ENCODE data around the gene CDC14A. TPM values are rescaled to one million over a fixed set of nuclear protein-coding genes. Genes with fewer than 3 reads are reported as not detected.

CDC14A gene
- total RNA-seq, 1 donor from 2014 or later, result 6.3 TPM

DNA sequence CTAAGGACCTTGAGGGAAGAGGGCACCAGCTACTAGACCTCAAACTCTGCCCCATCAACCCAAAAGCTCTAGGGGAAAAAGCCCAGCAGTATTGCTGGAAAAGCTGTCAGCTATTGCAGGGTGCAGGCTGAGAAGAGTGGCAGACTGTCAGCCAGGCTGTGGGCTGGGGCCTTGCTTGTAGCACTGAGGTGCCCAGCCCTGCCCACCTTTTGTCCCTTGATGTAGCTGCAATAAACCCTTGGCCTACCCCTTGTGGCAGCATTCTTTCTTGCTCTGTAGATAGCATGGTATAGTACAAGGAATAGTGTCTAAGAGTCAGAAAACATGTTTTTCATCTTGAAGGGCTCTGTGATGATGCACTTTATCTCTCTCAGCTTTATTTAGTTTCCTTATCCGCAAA lies 39.4 kb downstream of the CDC14A start:
- peaks cover 11% of the 10 kb centered on the region for H3K36me3 Mint-ChIP-seq (ENCODE audit: low read depth, unreplicated experiment)

GRCh38 chr1:100392756-100393155 lies 40.5 kb downstream of the CDC14A start:
- no peak for FAIRE-seq

More for the DNA sequence above, 39.4 kb downstream of the CDC14A start:
- no peak for DNase-seq (ENCODE audit: low read depth)
- Histone ChIP-seq H3K4me1 (ENCODE audit: insufficient read depth, low read length) (peaks cover 8% of the 10 kb centered on the region), H3K9me3 (ENCODE audit: insufficient read depth, low read depth, low read length) (no peaks in the 10 kb centered on the region), H3K27ac (ENCODE audit: low read depth, low read length) (no peak overlapping the region), H3K79me2 (ENCODE audit: insufficient read depth, low read length) (no peaks in the 10 kb centered on the region), H3K4me3 (ENCODE audit: insufficient read depth, low read depth, low read length) (no peak overlapping the region), H3K36me3 (ENCODE audit: insufficient read depth, low read length) (no peaks in the 10 kb centered on the region), H3K4me2 (ENCODE audit: low read length) (no peak overlapping the region), H2AFZ (ENCODE audit: low read depth, low read length) (no peak overlapping the region), H3K9ac (ENCODE audit: low read length) (no peak overlapping the region), H3K27me3 (ENCODE audit: insufficient read depth, low read length) (no peaks in the 10 kb centered on the region), H4K20me1 (ENCODE audit: insufficient read depth, low read length) (no peaks in the 10 kb centered on the region)
- H3K4me1 Mint-ChIP-seq (ENCODE audit: low read depth, unreplicated experiment), result peaks cover 11% of the 10 kb centered on the region
- no peak for TF ChIP-seq CTCF (IDR thresholded peaks at IDR 0.05; ENCODE audit: insufficient read depth, low read depth, low read length)
- TF ChIP-seq EZH2 (IDR thresholded peaks at IDR 0.05; ENCODE audit: insufficient read depth, low read length), result no peak
- peaks cover 2% of the 10 kb centered on the region for H3K9me3 Mint-ChIP-seq (ENCODE audit: unreplicated experiment)
- FAIRE-seq, result no peak
- H3K27me3 Mint-ChIP-seq (ENCODE audit: low read depth, unreplicated experiment), result no peaks in the 10 kb centered on the region
- no peak overlapping the region for H3K27ac Mint-ChIP-seq (ENCODE audit: unreplicated experiment)
- H3K4me3 Mint-ChIP-seq (ENCODE audit: unreplicated experiment), result no peak overlapping the region

More at GRCh38 chr1:100392756-100393155, 40.5 kb downstream of the CDC14A start:
- H4K20me1 ChIP-seq (ENCODE audit: insufficient read depth, low read length), result no peaks in the 10 kb centered on the region
- H2AFZ ChIP-seq (ENCODE audit: low read depth, low read length), result no peak overlapping the region
- Mint-ChIP-seq H3K36me3 (ENCODE audit: low read depth, unreplicated experiment) (peaks cover 11% of the 10 kb centered on the region), H3K4me1 (ENCODE audit: low read depth, unreplicated experiment) (peaks cover 4% of the 10 kb centered on the region), H3K27ac (ENCODE audit: unreplicated experiment) (no peak overlapping the region), H3K27me3 (ENCODE audit: low read depth, unreplicated experiment) (no peaks in the 10 kb centered on the region), H3K4me3 (ENCODE audit: unreplicated experiment) (no peak overlapping the region), H3K9me3 (ENCODE audit: unreplicated experiment) (peaks cover 2% of the 10 kb centered on the region)
- no peak overlapping the region for H3K27ac ChIP-seq (ENCODE audit: low read depth, low read length)
- no peak overlapping the region for H3K4me3 ChIP-seq (ENCODE audit: insufficient read depth, low read depth, low read length)
- H3K4me1 ChIP-seq (ENCODE audit: insufficient read depth, low read length), result peaks cover 3% of the 10 kb centered on the region
- no peaks in the 10 kb centered on the region for H3K36me3 ChIP-seq (ENCODE audit: insufficient read depth, low read length)
- H3K4me2 ChIP-seq (ENCODE audit: low read length), result no peak overlapping the region
- no peaks in the 10 kb centered on the region for H3K9me3 ChIP-seq (ENCODE audit: insufficient read depth, low read depth, low read length)
- no peaks in the 10 kb centered on the region for H3K79me2 ChIP-seq (ENCODE audit: insufficient read depth, low read length)
- no peak for DNase-seq (ENCODE audit: low read depth)
- no peak for TF ChIP-seq CTCF (IDR thresholded peaks at IDR 0.05; ENCODE audit: insufficient read depth, low read depth, low read length)
- TF ChIP-seq EZH2 (IDR thresholded peaks at IDR 0.05; ENCODE audit: insufficient read depth, low read length), result no peak
- H3K27me3 ChIP-seq (ENCODE audit: insufficient read depth, low read length), result no peaks in the 10 kb centered on the region
- H3K9ac ChIP-seq (ENCODE audit: low read length), result no peak overlapping the region

Measured in astrocyte (in vitro differentiated cells and primary cell).